ENCODE data around the gene TRIP13.

Gene TRIP13

GRCh38 chr5:863244-863805 lies 29.4 kb upstream of the TRIP13 start:
- Histone ChIP-seq H4K20me1 (ENCODE audit: insufficient read depth, low read length) (no peaks in the 10 kb centered on the region), H3K27me3 (ENCODE audit: low read depth, low read length) (no peaks in the 10 kb centered on the region), H3K36me3 (replicated peaks; ENCODE audit: low read depth, low read length) (no peaks in the 10 kb centered on the region), H3K4me3 (ENCODE audit: low read length) (no peak overlapping the region), H2AFZ (ENCODE audit: low read depth, low read length) (no peak overlapping the region), H3K4me1 (ENCODE audit: low read length) (no peaks in the 10 kb centered on the region), H3K9ac (ENCODE audit: low read length) (no peak overlapping the region), H3K4me2 (ENCODE audit: low read length) (no peak overlapping the region), H3K9me3 (ENCODE audit: insufficient read depth, low read length) (no peaks in the 10 kb centered on the region), H3K27ac (ENCODE audit: low read length) (no peak overlapping the region), H3K79me2 (ENCODE audit: low read length) (no peaks in the 10 kb centered on the region)
- TF ChIP-seq EZH2phosphoT487 (IDR thresholded peaks at IDR 0.05; ENCODE audit: low read depth) (no peak), CTCF (IDR thresholded peaks at IDR 0.05; ENCODE audit: low read depth, low read length) (no peak)

- Histone ChIP-seq H3K79me2 (ENCODE audit: low read length) (no peaks in the 10 kb centered on the region), H3K9me3 (ENCODE audit: insufficient read depth, low read length) (no peaks in the 10 kb centered on the region), H3K4me1 (ENCODE audit: low read length) (no peaks in the 10 kb centered on the region), H3K4me3 (ENCODE audit: low read length) (no peak overlapping the region), H3K4me2 (ENCODE audit: low read length) (no peak overlapping the region), H3K27me3 (ENCODE audit: low read depth, low read length) (no peaks in the 10 kb centered on the region), H3K36me3 (replicated peaks; ENCODE audit: low read depth, low read length) (peaks cover 10% of the 10 kb centered on the region), H2AFZ (ENCODE audit: low read depth, low read length) (no peak overlapping the region), H3K9ac (ENCODE audit: low read length) (no peak overlapping the region), H4K20me1 (ENCODE audit: insufficient read depth, low read length) (no peaks in the 10 kb centered on the region), H3K27ac (ENCODE audit: low read length) (no peak overlapping the region)
- TF ChIP-seq EZH2phosphoT487 (IDR thresholded peaks at IDR 0.05; ENCODE audit: low read depth) (no peak), CTCF (IDR thresholded peaks at IDR 0.05; ENCODE audit: low read depth, low read length) (no peak)
Observed at GRCh38 chr5:864492-865167, 28.1 kb upstream of the TRIP13 start.

- H3K4me2 ChIP-seq (ENCODE audit: low read length): no peak overlapping the region
- no peaks in the 10 kb centered on the region for H3K79me2 ChIP-seq (ENCODE audit: low read length)
- no peak overlapping the region for H2AFZ ChIP-seq (ENCODE audit: low read depth, low read length)
- H3K4me3 ChIP-seq (ENCODE audit: low read length): no peak overlapping the region
- H3K27ac ChIP-seq (ENCODE audit: low read length): no peak overlapping the region
- peaks cover 14% of the 10 kb centered on the region for H3K36me3 ChIP-seq (replicated peaks; ENCODE audit: low read depth, low read length)
- H3K4me1 ChIP-seq (ENCODE audit: low read length): no peaks in the 10 kb centered on the region
- no peak for TF ChIP-seq EZH2phosphoT487 (IDR thresholded peaks at IDR 0.05; ENCODE audit: low read depth)
- no peak for TF ChIP-seq CTCF (IDR thresholded peaks at IDR 0.05; ENCODE audit: low read depth, low read length)
- H3K27me3 ChIP-seq (ENCODE audit: low read depth, low read length): no peaks in the 10 kb centered on the region
- H3K9ac ChIP-seq (ENCODE audit: low read length): no peak overlapping the region
- H3K9me3 ChIP-seq (ENCODE audit: insufficient read depth, low read length): no peaks in the 10 kb centered on the region
- no peaks in the 10 kb centered on the region for H4K20me1 ChIP-seq (ENCODE audit: insufficient read depth, low read length)
Observed at GRCh38 chr5:865168-865521, 27.5 kb upstream of the TRIP13 start.

DNA sequence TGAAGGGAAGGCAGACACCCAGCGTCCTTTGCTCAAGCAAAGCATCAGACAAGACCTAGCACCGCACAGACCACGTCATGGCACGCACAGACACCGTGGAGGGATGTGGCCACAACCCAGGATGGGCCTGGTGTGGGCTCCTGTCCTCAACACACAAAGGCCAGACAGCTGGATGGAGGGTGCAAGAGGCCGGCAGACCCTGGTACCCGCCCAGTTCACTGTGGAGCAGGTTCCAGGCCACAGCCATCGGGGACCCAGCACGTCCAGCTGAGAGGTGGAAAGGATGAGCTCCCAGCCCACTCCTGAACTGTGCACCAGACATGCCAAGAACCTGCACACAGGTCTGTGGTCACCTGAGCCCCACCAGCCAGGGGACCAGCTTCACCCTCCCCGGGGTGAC lies 26.9 kb upstream of the TRIP13 start:
- H4K20me1 ChIP-seq (ENCODE audit: insufficient read depth, low read length): no peaks in the 10 kb centered on the region
- no peak overlapping the region for H3K9ac ChIP-seq (ENCODE audit: low read length)
- H2AFZ ChIP-seq (ENCODE audit: low read depth, low read length): no peak overlapping the region
- H3K36me3 ChIP-seq (replicated peaks; ENCODE audit: low read depth, low read length): peaks cover 20% of the 10 kb centered on the region
- no peak overlapping the region for H3K4me3 ChIP-seq (ENCODE audit: low read length)
- no peak overlapping the region for H3K4me2 ChIP-seq (ENCODE audit: low read length)
- no peak overlapping the region for H3K27ac ChIP-seq (ENCODE audit: low read length)
- TF ChIP-seq CTCF (IDR thresholded peaks at IDR 0.05; ENCODE audit: low read depth, low read length) (no peak), EZH2phosphoT487 (IDR thresholded peaks at IDR 0.05; ENCODE audit: low read depth) (no peak)
- no peaks in the 10 kb centered on the region for H3K9me3 ChIP-seq (ENCODE audit: insufficient read depth, low read length)
- no peaks in the 10 kb centered on the region for H3K27me3 ChIP-seq (ENCODE audit: low read depth, low read length)
- no peaks in the 10 kb centered on the region for H3K79me2 ChIP-seq (ENCODE audit: low read length)
- no peaks in the 10 kb centered on the region for H3K4me1 ChIP-seq (ENCODE audit: low read length)
